ENCODE results near the gene MAST2. TPM values are rescaled to one million over a fixed set of nuclear protein-coding genes. Genes with fewer than 3 reads are reported as not detected.

MAST2 gene
- total and polyA plus RNA-seq, 2 donors (not counting 3 experiments of a cell fraction or from before 2014, with no cell fraction given): 25.0 to 41.2 TPM

DNA sequence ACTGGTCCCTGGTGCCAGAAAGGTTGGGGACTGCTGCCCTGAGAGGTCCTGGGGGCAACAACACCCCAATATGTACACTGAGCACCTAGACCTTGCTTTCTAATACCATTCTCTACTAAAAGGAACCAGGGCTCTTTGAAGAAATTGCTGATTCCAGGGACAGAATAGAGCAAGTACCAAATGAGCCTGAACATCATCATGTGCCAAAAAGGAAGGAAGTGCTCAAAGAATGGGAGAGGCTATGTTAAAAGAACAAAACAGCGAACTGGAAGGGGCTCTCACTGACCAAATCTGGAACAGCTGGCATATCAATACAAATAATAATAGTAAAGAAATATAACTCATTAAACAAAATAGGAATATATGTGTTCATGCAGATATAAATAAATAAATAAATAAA lies 278.2 kb downstream of the MAST2 start:
- ChIA-PET POLR2A (no interaction called here), CTCF (interaction anchor here (0.9 kb wide), 1 partner anchor 28 kb away, joined by 3 read pairs; no protein-coding TSS in a partner anchor)
- Histone ChIP-seq H3K9me1 (replicated peaks; ENCODE audit: control insufficient read depth, extremely low read depth, insufficient read depth, low read length) (no peaks in the 10 kb centered on the region), H3K9ac (replicated peaks; ENCODE audit: extremely low read depth, insufficient read depth, low read length) (peak overlapping the region; percentile 37), H3K27ac (ENCODE audit: insufficient read depth, low read depth, low read length) (peak overlapping the region; percentile 53), H2AFZ (ENCODE audit: low read depth, low read length) (peak overlapping the region; percentile 96), H4K20me1 (replicated peaks; ENCODE audit: control insufficient read depth, extremely low read depth, insufficient read depth, low read length) (no peaks in the 10 kb centered on the region), H3K79me2 (ENCODE audit: control insufficient read depth, insufficient read depth, low read length) (no peaks in the 10 kb centered on the region), H3K9me3 (replicated peaks; ENCODE audit: control insufficient read depth, insufficient read depth, low read length) (no peaks in the 10 kb centered on the region), H3K36me3 (ENCODE audit: control insufficient read depth in 2 of 2, extremely low read depth in 1 of 2, insufficient read depth in 2 of 2, low read length in 2 of 2) (no peaks in the 10 kb centered on the region), H3K4me3 (replicated peaks in 1 of 3; ENCODE audit: insufficient read depth in 1 of 3, low read depth in 1 of 3, low read length in 3 of 3) (peak overlapping the region in 1 of 3 experiments; percentile 31), H3K4me1 (ENCODE audit: control insufficient read depth, extremely low read depth, insufficient read depth, low read length) (peaks cover 14% of the 10 kb centered on the region), H3K27me3 (ENCODE audit: control insufficient read depth in 2 of 2, insufficient read depth in 2 of 2, low read length in 2 of 2) (no peaks in the 10 kb centered on the region), H3K4me2 (ENCODE audit: insufficient read depth, low read length) (peak overlapping the region; percentile 92)
- intact Hi-C loops (cut with micrococcal nuclease) (no loop called here), dilution Hi-C loops (cut with MboI; ENCODE audit: extremely low pct_ligation_motif_present, low sequenced_read_pairs) (no loop called here)
- FAIRE-seq (peak; percentile 85), DNase-seq (ENCODE audit: low read depth, low spot score) (peak; percentile 31)
- no peak for TF ChIP-seq MYC (IDR thresholded peaks at IDR 0.05; ENCODE audit: low read depth, low read length)
- TF ChIP-seq EZH2 (IDR thresholded peaks at IDR 0.05; ENCODE audit: borderline replicate concordance, low read depth, low read length, severe bottlenecking): no peak
- TF ChIP-seq, protein P1, sequence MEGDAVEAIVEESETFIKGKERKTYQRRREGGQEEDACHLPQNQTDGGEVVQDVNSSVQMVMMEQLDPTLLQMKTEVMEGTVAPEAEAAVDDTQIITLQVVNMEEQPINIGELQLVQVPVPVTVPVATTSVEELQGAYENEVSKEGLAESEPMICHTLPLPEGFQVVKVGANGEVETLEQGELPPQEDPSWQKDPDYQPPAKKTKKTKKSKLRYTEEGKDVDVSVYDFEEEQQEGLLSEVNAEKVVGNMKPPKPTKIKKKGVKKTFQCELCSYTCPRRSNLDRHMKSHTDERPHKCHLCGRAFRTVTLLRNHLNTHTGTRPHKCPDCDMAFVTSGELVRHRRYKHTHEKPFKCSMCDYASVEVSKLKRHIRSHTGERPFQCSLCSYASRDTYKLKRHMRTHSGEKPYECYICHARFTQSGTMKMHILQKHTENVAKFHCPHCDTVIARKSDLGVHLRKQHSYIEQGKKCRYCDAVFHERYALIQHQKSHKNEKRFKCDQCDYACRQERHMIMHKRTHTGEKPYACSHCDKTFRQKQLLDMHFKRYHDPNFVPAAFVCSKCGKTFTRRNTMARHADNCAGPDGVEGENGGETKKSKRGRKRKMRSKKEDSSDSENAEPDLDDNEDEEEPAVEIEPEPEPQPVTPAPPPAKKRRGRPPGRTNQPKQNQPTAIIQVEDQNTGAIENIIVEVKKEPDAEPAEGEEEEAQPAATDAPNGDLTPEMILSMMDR (IDR thresholded peaks at IDR 0.05; ENCODE audit: extremely low read depth in 1 of 2, insufficient read depth in 1 of 2, low read depth in 1 of 2, low read length in 2 of 2): no peak
- TF ChIP-seq, protein P2, sequence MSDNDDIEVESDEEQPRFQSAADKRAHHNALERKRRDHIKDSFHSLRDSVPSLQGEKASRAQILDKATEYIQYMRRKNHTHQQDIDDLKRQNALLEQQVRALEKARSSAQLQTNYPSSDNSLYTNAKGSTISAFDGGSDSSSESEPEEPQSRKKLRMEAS (IDR thresholded peaks at IDR 0.05; ENCODE audit: insufficient read depth, insufficient read length): no peak
- no peak for TF ChIP-seq FOS (IDR thresholded peaks at IDR 0.05; ENCODE audit: borderline replicate concordance, insufficient read depth, low read length)
- TF ChIP-seq POLR2A (IDR thresholded peaks at IDR 0.05; ENCODE audit: low read depth, low read length): no peak
- no peak for TF ChIP-seq GATA2 (IDR thresholded peaks at IDR 0.05; ENCODE audit: insufficient read depth, insufficient read length, low read depth, low read length)
- TF ChIP-seq POLR2AphosphoS5 (IDR thresholded peaks at IDR 0.05; ENCODE audit: insufficient read depth, low read depth, low read length): no peak
- TF ChIP-seq JUN (IDR thresholded peaks at IDR 0.05; ENCODE audit: borderline replicate concordance, insufficient read depth, insufficient read length, low read depth): no peak
- no TSS peak for BruUV-seq (replicated peaks)

All from endothelial cell of umbilical vein (primary cell).